Stimulated activated CD8-positive, alpha-beta memory T cell treated with anti-CD3 and anti-CD28 coated beads, Interleukin-12 subunit alpha, Interleukin-12 subunit beta, amount 100 ng/mL, for 4 hours (primary cell): ENCODE data around the gene PFKM.
A peak's percentile ranks its signal among the peaks of the same experiment; 100 is the strongest.

Source experiments
- DNase-seq: peaks from one replicate; pipeline ENCODE4 v3.0.0-alpha.2; 2020; ENCODE audit warnings: low read depth

PFKM gene

DNA sequence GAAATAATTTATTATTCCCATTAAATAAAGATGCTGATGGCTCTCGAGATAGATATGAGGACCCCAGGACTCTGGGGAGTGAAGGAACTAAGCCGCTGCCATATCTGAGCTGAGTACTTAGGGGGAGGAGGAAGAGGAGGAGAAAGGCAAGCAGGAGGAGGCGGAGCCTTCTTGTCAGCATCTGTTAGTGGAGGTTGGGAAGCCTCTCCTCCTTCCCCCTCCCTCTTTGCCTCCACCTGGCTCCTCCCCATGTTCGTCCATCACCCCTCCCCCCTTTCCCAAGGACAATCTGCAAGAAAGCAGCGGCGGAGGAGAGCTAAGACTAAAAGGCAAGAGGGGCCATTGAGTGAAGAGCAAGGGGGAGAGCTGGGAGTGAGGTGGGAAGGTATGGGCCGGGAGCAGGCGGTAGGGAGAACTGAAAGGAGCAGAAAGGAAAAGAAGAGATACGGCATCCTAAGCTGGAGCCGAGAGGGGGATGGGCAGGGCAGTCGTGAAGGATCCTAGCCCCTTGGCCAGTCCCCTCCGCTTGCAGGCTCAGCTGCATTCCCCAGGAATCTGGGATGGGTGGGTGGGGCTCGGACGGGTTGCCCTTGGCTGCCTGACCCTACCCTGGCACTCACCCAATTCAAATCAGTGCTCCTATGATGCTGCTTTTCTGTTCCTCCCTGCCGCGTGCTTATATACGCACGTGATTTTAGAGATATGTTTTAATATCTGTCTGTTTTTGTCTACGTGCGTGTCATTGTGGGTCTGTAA lies at the start of gene PFKM:
Gene PFKM (plus strand): TSS at position 287 of the 756 bp plus-strand sequence. CDS start 3,411 bp downstream, outside the sequence.
- peak; percentile 7 for DNase-seq

DNA sequence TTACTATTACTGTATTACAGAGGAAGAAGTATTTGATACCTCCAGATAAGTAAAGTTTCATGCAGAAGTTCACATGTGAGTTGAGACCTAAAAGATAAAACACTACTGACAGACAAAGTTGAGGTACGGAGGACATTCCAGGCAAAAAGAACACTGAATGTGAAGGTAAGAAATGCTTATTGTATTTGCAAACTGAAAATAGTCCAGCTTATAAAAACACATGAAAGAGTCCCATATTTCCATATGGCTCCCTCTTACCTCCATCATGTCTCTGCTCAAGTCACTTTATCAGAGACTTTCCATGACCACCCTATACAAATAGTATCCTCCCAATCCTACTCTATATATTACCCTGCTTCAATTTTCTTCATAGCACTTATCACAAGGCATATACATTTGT lies 49.1 kb upstream of the PFKM start:
- no peak for DNase-seq

- no peak for DNase-seq
Observed at GRCh38 chr12:48070731-48071130, 48.4 kb upstream of the PFKM start.

GRCh38 chr12:48071808-48072207 lies 47.4 kb upstream of the PFKM start:
- DNase-seq, result no peak

DNA sequence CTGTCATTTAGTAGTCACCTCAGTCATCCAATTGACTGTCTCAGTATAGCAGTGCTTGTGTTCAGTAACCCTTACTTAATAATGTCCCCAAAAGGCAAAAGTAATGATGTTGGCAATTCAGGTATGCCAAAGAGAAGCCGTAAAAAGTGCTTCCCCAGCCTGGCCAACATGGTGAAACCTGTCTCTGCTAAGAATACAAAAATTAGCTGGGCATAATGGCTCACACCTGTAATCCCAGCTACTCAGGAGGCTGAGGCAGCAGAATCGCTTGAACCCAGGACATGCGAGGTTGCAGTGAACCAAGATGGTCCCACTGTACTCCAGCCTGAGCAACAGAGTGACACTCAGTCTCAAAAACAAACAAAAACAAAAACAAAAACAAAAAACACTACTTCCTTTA lies 46.9 kb upstream of the PFKM start:
- DNase-seq, result no peak

DNA sequence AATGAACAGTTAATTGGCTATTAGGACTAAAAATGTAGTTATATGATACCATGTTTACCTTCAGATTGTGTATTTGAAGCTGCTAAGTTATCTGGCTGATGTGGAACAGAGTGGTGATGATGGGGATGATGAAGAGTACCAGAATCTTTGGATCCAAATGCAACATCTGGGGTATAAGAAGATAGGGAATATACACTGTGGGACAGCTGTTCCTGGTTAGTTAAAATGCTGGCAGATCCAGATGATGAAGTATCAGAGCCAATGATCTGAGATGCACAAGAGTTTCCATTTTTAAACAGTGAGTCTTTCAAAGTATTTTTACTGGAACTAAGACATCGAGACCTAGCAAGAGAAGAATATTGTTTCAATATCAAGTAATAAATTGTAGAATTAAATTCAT lies 44.9 kb upstream of the PFKM start:
- no peak for DNase-seq

DNA sequence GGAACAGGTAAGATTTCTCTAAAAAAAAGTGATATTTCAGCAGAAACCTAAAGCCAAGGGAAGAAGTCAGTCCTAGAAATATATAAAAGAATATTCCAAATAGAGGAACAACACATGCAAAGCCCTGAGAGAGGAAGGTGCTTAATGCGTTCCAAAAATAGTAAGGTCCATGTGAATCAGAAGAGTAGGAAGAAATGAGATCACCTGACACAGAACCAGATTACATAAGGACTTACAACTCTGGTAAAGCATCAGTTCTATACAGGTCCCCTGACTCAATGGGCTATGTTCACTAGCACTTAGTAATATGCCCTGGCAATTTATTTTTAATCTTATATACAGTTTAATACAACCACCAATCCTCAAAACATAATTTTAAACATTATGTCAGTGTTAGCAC lies 43.3 kb upstream of the PFKM start:
- no peak for DNase-seq

DNA sequence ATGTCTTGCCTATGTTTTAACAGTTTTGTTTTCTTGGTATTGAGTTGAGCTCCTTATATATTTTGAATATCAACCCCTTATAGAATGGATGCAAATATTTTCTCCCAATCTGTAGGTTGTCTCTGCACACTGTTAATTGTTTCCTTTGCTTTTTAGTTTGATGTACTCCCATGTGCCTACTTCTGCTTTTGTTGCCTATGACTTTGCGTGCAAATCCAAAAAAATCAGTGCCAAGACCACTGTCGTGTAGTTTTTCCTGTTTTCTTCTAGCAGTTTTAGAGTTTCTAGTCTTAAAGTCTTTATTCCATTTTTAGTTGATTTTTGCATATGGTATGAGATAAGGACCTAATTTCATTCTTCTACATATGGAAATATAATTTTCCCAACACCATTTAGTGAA lies 42.1 kb upstream of the PFKM start:
- no peak for DNase-seq

GRCh38 chr12:48078901-48079300 lies 40.3 kb upstream of the PFKM start:
- DNase-seq, result no peak

- DNase-seq, result no peak
Observed at GRCh38 chr12:48080285-48080684, 38.9 kb upstream of the PFKM start.

GRCh38 chr12:48080821-48081220 lies 38.3 kb upstream of the PFKM start:
- no peak for DNase-seq

- DNase-seq, result no peak
Observed at GRCh38 chr12:48084066-48084465, 35.1 kb upstream of the PFKM start.

DNA sequence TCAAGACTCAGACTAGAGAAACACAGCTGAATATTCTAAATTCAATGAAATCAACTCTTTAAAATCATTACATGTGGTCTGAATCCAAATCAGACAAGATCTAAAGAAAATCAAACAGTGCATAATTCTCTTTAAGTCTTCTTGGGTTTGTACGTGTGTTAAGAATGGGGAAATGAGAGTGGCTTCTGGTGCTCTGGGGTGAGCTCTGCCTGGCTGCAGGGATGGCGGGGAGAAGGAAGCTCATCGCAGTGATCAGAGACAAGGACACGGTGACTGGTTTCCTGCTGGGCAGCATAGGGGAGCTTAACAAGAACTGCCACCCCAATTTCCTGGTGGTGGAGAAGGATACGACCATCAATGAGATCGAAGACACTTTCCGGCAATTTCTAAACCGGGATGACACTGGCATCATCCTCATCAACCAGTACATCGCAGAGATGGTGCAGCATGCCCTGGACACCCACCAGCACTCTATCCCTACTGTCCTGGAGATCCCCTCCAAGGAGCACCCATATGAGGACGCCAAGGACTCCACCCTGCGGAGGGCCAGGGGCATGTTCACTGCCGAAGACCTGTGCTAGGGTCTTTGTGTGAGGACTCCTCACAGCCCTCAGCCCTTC lies 34.2 kb upstream of the PFKM start:
- no peak for DNase-seq

DNA sequence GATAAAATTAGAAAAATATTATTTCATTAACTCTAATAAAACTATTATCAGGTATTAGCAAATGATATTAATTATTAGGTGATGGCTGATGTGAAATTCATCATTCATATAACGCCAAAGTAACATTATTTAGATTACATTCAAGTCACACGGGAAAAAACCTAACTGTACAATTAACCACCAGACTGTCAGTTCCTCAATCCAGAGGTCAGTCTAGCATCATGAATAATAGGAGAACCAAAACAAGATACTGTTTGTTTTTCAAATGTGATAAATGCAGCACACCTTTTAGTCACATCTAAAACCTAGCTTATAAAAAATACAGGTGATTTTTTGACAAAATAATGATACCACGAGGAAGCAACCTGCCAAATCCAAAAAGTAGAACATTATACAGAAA lies 32.8 kb upstream of the PFKM start:
- DNase-seq, result no peak

GRCh38 chr12:48092611-48093010 lies 26.6 kb upstream of the PFKM start:
- DNase-seq, result no peak

- DNase-seq, result no peak
Observed at GRCh38 chr12:48104531-48104930, 14.6 kb upstream of the PFKM start.

DNA sequence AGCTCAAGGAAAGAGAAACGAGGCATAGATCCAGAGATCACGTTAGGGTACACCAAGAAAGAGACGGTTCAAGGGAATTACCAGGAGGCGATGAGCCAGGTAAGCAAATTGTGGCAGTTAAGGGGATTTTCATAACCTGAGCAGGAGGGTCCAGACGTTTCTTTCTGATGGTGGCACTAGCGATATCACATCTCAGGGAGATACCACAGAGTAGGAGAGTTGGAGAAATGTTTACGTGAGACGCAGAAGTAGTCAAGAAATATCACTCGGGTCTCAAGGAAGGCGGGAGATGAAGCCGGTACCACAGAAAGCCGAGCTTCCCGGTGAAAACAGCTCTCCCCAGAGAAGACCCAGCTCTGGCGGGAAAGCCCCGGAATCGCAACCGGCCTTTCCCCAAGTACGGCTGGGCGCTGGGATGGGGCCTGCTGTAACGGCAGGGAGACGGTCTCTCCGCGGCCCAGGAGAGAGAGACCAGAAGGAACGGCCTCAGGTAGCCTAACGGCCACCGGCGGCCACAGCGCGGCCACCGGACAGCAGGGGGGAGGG lies 13.8 kb upstream of the PFKM start:
- no peak for DNase-seq

- DNase-seq, result peak; percentile 84
Observed at GRCh38 chr12:48105867-48106680, 13.1 kb upstream of the PFKM start, which contains the start of gene SENP1. Gene SENP1, minus strand, starts transcription at chr12:48106079. Its CDS starts 4,607 bp downstream, at chr12:48101472.

DNA sequence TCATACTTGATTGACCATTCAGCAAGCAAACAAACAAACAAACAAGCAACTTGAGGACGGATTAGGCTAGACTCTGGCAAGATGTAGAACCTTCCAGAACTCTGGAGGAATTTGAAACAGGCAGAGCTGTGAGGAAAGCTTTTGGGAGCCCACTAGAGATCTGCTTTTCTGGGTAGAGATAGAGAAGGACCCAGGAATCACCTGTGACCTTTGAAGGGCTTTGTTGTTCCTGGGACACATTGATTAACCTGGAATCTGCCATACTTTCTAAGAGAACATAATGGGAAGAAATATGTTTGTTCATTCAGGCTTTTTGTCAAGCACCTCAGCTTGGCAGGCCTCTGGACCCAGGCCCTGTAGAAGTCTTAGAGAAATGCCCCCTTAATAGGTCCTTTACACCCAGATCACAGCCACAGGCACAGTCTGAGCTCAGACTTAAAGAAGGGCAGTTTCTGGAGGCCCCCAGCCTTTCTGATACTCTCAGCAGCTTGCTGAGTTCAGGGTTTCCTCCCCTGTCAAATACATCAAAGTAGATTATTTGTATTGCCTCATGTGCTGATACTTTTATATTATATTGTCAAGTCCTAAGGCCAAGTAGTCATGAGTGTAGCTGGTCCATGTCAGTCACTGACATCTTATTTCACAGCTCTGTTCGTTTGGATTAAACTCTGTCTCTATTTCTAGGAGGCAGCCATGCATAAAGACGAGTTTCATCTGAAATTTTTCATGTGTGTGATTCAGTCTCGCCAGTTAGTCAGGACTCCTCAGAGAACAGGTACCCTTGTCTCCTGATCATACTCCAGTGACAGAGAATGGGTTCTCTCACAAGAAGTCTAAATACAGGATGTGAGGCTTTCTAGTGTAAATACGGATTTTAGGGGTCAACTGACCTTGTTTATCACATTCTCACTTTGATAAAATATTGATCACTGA lies 12.2 kb upstream of the PFKM start:
- DNase-seq, result no peak

DNA sequence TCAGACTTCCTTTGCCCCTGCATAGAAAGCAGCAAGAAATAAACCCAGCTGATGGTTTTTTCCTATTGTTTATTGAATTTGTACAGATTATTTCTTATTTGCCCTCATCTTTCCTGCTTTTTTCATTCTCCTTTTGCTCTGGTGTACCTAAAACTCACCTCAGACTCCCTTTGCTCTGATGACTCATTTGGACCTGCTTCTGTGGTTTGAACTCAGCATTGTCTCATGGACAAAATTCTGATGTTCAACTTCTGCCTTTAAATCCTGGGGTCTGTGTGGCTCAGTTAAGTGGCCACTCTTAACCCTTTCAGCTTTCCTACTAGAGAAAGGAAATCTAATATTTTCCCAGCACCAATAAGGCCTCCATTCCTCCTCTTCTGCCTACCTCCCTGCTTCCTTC lies 9.7 kb upstream of the PFKM start:
- DNase-seq, result no peak

DNA sequence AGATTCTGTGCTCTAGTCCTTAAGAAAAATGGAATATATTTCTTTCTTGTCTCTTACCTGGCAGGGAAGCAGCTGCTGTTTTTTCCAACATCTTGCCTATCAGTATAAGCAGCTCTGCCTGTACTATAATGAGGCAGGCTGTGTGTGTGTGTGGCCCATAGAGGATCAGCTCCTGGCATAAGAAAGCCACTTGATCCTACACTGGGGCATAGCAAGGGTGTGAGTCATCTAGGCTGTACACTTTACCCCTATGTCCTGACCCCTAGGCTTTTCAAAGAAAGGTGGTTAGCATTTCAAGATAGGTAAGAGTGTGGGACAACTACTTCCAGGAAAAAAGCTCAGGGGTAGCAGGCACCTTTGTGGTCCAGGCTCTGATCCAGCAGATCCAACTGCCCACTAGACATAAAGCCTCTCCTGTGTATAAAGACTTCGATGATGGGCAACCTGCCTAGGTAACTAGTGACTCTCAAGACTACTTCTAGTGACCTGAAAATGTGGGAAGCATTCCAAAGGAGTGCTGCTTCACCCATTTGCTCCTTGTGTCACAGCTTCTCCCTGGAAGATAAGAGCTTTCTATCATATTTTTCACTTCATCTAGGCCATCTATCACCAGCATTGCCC lies 8.4 kb upstream of the PFKM start:
- no peak for DNase-seq
